Hepatocyte (in vitro differentiated cells): ENCODE data around the gene TNFRSF1A.

Source experiments
- CTCF ChIP-seq: fragments of 200-600 bp; sonication (generic); IDR thresholded peaks from 2 replicates; pipeline ENCODE4 v1.5.1; 2016; ENCODE audit warnings: antibody characterized with exemption, mild to moderate bottlenecking; ENCODE audit not compliant: poor library complexity
- EZH2 ChIP-seq: fragments of 200-600 bp; sonication (generic); IDR thresholded peaks from 2 replicates; pipeline ENCODE4 v1.6.1; 2016; ENCODE audit warnings: antibody characterized with exemption, mild to moderate bottlenecking, borderline replicate concordance
- EZH2phosphoT487 ChIP-seq: fragments of 200-600 bp; sonication (generic); IDR thresholded peaks from one replicate; pipeline ENCODE4 v1.6.1; 2018; ENCODE audit warnings: antibody characterized with exemption, mild to moderate bottlenecking, low read depth, moderate library complexity; ENCODE audit not compliant: unreplicated experiment, severe bottlenecking

GRCh38 chr12:6315184-6315583 lies 26.7 kb downstream of the TNFRSF1A start:
- no peak for TF ChIP-seq CTCF
- no peak for TF ChIP-seq EZH2
- TF ChIP-seq EZH2phosphoT487 = no peak
